Dermis microvascular lymphatic vessel endothelial cell (primary cell): Measurements from ENCODE around the gene POU2F1. TPM values are rescaled to one million over a fixed set of nuclear protein-coding genes. Genes with fewer than 3 reads are reported as not detected.

Experiments
- DNase-seq, 2 donors: peaks; one replicate each; pipeline versions ENCODE4 v3.0.0 to v3.0.0-alpha.2; 2010; ENCODE audit warnings: low read depth in 2 of 2
- total RNA-seq: library from RNA; depleted of rRNA; stranded (reverse); fragments of >200 nt; gene quantifications from 2 replicates; pipeline ENCODE4 v1.2.1, GENCODE V29; 2014

Gene POU2F1
- total RNA-seq = 4.2 and 4.8 TPM in 2 replicates

DNA sequence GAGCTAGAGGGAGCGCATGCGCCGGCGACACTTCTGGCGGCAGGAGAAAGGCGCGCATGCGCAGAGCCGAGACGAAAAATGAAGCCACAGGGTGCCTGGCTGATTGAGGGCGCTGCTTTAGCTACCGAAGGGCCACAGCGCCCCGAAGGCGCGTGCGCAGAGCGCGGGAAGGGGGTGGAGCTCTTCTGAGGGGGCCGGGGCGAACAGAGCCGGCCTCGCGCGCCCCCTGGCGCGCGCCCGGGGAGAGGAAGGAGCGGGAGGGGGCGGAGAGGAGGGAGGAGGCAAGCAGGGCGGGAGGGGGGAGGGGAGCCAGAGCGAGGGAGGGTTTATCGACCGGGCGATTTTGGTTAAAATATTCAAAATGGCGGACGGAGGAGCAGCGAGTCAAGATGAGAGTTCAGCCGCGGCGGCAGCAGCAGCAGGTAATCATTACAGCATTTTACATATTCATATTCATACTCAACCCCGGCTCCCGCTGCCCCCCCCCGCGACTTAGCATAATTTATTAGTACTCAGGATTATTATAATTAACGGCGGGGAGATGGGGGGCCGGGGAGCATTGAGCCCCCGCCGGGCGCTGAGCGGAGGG, at the start of gene POU2F1:
TSS of gene POU2F1 (plus strand) at position 350 of the 589 bp plus-strand sequence. CDS start at position 362, 12 bp downstream.
- DNase-seq = peak; percentile 95 to 98

DNA sequence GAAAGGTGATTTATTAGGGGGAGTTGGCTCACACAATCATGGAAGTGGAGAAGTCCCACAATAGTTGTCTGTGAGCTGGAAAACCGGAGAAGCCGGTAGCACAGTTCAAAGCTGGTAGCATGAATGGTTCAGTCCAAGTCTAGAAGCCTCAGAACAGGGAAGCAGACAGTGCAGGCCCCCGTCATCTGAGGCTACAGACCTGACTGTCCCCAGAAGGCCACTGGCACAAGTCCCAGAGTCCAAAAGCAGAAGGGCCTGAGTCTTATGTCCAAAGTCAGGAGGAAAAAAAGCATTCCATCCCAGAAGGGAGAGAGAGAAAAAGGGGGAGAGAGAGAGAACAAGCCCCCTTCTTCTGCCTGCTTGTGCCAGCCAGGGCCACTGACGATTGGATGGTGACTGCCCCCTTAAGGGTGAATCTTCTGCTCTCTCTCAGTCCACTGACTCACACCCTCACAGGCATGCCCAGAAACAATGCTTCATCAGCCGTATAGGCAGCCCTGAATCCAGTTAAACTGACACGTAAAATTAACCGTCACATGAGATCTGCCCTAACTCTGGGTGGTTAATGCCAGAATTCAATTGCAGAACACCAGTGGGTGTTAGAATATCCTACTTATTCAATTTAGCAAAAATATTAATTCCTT, 49.3 kb upstream of the POU2F1 start:
- no peak for DNase-seq

DNA sequence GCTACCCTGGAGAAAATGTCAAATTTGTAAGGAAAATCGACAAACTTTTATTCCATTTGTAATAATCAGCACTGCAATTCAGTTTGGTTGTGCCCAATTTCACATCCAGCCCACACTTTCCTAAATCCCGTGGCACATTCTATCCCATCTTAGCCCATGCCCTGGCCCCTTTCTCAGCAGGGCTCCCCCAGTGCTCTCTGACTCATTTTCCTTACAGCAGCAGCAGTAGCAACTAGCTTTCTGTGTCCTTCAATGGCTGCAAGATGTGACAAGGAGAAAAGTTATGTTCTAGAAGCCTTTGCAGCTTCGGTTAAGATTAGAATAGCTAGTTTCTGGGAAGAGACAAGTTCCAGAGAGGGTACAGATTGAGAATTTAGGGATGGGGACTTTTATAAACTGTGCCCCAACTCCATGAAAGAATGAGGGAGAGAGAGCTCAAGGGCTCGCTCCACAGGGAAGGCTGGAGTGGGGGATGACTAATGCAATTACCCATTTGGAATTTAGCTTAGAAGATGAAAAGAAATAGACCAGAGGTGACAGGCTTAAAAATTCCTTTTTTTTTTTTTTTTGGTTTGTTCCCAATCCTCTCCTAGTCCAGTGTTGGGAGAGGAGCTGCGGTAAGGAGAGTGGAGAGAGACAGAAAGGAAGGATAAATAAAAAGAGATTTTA, 47.0 kb upstream of the POU2F1 start:
- DNase-seq = no peak

DNA sequence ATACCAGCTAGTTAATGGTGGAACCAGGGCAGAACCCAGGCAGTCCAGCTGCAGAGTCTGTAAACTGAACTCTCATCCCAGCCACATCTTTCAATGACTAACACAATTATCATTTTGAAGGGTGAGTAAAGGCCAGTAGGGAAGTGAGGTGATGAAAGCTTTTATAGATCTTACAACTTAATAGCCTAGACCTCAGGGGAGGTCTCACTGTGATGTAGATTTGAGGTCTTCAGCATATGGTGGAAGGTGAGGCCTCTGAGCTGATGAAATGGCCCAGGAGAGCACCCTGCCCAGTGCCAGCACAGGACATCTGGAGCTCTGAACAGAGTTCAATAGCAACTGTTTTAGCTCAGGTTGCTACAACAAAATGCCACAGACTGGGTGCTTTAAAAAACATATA, 44.8 kb upstream of the POU2F1 start:
- DNase-seq = no peak

DNA sequence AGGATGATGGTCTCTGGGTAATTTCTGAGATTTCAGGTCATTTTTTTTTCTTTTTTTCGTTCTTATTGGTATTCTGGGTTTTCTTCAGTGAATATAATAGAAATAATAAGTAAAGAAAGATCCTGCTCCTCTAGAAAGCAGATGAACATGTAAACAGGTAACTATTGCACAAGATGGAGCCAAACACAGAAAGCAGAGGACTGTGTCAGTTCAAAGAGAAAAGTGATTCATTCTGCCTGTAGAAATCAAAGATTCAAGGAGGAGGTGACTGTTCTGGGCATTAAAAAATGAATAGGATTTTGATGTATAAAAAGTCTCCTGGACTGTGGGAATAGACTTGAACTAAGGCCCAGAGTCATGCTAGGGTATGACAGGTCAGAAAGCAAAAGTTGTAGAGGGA, 41.9 kb upstream of the POU2F1 start:
- no peak for DNase-seq

DNA sequence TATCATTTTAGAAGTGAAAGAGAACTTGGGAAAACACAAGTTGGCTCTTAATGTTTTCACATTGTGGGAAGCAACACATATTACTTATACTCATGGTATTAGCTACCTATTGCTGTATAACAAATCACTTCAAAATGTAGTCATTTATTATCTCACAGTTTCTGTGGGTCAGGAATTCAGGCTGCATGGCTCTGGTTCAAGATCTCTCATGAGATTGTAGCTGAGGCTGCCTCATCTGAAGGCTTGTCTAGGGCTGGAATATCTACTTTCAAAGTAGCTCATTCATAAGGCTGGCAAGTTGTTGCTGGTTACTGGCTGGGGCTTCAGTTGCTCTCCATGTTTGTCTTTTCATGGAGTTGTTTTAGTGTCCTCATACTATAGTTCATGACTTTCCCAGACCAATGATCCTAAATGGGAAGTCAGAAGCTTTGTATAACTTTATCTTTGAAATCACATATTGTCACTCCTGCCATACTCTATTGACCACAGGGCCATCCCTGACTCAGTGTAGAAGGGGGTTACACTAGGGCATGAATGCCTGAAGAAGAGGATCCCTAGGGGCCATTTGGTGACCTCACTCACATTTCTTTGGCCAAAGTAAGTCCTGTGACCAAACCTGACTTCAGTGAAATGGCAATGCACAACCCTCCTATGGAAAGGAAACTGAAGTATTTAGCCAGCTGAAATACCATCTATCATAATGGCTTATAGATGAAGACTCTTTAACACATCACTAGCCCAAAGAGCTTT, 37.9 kb upstream of the POU2F1 start:
- no peak for DNase-seq

DNA sequence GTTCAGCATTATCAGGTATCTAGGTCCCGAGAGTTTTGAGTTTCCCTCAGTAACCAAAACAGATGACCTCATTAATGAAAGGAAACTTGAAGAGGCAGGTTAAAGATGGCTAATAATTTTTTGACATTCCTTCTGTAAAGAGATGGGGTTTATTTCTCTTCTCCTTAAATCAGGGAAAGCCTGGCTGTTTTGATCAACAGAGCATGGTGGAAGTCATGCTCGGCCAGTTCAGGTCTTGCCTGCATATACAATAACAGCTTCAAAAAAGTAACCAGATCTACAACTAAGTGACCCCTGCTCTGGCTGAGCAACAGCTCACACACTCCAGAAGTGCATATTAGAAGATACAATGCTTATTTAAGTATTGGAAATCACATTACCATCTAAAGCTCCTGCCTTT, 36.6 kb upstream of the POU2F1 start:
- DNase-seq = no peak

DNA sequence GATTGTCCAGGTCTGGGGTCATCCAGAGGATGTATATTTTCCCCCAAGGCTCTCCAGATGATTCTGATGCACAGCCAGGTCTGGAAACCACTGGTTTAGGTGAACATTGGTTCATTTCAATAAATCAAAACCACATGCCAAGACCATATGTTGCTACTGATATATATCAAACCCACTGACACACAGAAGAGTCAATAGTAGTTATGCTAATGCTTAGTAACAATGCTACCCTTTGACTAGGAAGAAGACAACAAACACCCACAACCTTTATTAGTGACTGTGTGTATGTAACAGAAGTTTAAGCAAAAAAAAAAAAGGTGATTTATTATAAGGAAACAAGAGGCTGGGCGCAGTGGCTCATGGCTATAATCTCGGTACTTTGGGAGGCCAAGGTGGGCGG, 35.6 kb upstream of the POU2F1 start:
- no peak for DNase-seq

DNA sequence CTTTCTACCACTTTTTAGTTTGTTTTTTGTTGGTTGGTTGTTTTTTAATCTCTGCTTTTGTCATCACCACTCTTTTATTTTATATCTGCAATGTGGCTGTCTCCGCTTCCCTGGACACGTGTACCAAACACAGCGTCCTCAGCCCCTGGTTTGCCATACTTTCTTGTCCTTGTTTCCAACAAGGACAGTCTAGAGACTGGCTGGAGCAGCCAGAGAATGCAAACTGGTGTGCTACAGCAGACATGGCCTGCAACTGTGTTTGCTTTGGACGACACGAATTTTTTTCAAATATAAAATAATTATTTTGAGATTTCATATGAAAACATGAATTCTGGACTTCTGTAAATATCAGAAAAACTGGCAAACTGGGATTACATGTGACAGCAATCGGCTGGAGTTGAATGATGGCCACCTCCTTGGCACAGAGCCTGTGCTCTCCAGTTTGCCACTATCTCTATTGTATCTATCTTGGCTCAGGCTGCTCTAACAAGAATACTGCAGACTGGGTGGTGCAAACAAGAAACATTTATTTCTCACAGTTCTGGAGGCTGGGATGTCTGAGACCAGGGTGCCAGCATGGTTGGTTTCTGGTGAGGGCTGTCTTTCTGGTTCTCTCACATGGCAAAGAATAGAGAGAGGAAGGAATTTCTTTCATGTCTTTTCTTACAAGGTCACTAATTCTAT, 34.6 kb upstream of the POU2F1 start:
- no peak for DNase-seq

DNA sequence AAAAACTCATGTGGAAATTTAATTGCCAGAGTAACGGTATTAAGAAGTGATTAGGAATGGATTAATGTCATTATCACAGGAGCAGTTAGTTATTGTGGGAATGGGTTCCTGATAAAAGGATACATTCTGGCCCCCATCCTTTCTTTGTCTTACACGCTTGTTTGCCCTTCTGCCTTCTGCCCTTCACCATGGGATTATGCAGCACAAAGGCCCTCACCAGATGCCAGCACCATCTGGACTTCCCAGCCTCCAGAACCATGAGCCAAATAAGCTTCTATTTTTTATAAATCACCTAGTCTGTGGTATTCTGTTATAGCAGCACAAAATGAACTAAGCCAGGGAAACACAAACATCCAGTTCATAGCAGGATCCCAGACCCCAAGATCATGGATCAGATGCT, 33.9 kb upstream of the POU2F1 start:
- no peak for DNase-seq

DNA sequence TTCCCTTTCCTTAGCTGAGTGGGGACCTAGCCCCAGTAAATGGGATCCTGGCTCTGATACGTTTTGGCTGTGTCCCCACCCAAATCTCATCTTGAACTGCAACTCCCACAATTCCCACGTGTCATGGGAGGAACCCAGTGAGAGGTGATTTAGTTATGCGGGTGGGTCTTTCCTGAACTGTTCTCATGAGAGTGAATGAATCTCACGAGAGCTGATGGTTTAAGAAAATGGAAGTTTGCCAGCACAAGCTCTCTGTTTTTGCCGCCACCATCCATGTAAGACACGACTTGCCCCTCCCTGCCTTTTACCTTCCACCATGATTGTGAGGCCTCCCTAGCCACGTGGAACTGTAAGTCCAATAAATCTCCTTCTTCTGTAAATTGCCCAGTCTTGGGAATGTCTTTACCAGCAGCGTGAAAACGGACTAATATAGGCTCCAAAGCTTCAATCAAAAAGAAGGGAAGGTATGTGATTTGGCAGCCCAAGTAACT, 29.9 kb upstream of the POU2F1 start:
- DNase-seq = no peak

DNA sequence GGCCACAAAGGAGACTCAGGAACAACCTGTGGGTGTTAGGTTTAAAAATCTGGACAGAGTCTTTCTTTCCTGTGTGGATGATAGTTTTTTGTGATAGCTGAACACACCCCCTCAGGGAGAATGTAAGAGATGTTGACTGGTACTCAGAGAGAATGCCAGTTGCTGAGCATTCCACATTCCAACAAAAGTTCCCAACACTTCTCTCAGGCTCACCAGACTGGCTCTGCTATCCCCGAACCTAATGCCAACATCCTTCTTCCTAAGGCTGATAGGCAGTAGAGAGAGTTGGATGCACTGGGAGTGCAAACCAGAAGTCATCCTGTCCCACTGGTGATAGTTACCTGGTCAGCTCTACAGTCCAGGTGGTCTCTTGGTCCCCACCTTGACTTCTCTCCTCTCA, 28.7 kb upstream of the POU2F1 start:
- DNase-seq = no peak

DNA sequence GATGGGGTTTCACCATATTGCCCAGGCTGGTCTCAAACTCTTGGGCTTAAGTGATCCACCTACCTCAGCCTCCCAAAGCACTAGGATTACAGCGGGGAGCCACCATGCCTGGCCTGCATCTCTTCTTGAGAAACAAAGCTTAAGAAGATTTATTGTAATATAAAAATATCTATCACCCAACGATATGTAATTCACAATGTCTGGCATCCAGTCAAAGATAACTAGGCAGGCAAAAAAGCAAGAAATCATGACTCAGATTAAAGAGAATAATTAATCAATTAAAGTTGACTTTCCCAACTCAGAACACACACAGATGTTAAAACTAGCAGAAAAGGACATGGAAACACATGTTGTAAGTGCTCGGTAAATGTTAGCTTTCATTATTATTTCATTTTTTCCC, 26.5 kb upstream of the POU2F1 start:
- DNase-seq = no peak

DNA sequence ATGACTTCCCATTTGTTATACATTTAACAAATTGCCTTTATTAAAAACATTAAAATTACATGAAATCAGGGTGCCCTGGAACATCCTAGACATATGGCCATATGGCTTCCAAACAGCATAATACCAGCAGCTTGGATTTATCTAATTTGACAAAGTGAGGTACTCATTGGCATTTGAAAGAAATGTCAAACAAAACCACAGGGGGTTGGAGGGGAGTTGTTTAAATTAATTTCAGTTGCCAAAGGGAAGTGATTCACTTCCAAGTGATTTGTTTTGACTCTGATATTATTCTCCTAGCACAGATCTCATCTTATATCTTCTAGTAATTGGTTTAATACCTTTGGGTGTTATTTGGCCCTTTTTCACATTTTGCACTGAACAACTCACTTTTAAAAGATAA, 24.5 kb upstream of the POU2F1 start:
- DNase-seq = peak in 1 of 2 donors; percentile 5

DNA sequence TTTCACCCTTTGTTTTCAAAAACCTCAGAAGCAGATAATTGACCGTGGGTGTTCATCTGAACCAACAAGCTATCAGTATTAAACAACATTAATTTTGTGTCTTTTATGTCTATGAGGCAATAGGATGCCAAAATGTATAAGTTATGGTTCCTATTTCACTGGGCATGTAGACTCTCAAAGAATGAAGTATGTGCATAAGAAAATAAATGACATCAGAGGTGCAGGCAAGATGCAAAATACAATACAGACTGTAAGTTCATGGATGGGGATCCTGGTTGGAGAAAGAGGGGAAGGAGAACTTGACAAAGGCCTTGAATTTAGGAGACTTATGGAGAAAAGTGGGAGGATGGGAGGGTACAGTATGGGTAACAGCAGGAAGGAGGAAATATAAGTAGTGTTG, 23.4 kb upstream of the POU2F1 start:
- no peak for DNase-seq

DNA sequence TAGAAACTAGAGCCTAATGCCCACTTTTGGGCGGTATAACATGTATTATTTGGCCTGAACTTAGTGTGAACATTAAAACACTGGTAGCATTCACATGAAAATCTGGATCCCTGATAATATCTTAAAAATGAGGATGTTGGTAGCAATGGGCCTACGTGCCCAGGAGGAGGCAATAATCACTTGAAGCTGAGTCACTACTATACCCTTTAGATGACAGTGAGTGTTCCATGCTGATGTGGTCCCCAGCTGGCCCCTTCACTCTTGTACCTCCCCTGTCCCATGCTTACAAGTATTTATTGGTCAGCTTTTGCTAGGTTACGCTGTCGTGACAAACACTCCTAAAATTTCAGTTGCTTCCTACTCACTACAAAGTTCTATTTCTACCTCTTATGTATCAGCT, 23.0 kb upstream of the POU2F1 start:
- DNase-seq = no peak

DNA sequence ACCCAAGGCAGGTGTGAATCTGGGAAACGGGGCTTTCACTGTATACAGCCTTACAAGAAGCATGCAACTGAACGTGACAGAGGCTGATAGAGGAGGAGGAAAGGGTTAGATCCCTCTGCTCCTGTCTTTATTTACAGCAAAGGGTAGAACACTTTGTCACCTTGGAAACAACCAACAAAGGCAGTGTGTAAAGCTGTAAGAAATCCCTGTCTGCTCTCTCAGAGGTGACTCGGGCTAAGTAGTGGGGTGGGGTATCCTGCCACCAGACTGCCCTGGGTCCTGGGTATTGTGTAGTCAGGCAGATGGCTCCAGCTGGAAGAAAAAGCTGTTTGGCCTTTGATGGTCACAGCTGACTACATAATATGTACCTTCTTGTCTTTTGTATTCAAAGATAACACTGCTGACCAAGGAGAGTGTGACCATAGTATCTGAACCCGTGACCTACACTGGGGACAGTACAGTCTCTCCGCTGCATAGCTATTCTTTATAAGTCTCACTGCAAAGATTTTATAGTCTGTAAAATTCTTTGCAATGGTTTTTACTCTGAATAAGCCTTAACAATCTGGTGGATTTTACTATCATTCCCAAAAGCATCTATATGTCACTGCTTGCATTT, 22.1 kb upstream of the POU2F1 start:
- no peak for DNase-seq

DNA sequence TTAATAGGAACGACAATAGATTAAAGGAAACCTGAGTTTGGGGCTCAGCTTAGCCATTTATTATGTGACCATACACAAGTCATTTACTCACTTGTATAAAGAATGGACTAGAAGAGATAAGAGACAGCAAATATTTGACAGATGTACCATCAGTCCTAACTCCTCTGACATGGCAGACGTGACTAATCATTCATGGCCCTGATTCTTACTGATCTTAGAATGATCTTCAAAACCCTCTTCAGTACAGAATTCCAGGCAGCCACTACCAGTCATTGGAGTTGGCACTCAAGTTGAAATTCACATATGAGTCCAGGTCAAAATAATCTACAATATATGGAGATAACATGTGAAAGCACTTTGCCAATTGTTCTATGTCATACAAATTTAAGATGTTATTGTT, 21.0 kb upstream of the POU2F1 start:
- no peak for DNase-seq

DNA sequence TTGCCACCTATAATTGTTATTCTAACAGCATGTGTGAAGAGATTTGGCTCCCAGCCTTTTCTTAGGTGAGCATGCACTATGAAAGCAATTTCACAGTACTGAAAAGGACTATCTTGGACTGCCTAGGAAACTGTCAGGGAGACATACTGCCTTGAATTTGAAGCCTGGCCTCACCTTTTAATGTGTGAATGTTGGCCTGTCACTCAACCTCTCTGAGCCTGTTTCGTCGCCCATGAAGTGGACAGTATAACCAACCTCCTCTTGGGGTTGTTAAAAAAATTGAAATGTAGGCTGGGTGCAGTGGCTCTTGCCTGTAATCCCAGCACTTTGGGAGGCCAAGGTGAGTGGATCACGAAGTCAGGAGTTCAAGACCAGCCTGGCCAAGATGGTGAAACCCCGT, 20.4 kb upstream of the POU2F1 start:
- no peak for DNase-seq

DNA sequence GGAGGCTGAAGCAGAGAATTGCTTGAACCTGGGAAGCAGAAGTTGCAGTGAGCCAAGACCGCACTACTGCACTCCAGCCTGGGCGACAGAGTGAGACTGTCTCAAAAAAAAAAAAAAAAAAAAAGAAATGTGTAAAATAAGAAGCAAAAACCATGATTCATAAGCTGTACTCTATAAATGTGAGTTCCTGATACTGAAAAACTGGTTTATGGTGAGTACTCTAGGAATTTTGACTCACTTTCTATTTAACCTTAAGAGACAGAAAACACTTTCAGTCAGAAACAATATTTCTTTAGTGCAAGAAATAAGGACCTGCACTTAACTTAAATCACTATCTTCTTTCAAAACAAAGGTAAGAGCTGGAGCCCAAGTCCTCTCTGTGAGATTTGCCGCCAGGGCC, 19.9 kb upstream of the POU2F1 start:
- DNase-seq = no peak

DNA sequence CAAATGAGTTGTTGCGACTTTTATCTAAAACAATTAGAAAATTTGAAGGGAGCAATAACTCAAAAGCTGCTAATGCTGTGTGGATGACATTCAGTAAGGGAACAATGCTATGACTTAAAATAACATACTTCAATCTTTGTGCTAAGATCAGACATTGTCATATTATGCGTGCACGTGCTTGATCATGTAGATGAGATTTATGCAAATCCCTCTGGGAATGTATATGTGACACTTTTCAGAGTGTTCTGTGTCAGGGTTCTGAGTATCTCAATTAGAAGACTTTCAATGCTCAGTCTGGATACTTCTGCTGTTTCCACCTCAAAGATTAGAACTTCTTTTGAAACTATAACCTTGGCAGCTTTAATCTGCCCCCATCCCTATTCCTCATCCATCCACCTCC, 18.6 kb upstream of the POU2F1 start:
- DNase-seq = no peak
